HG03064 (cell line): ENCODE data around the gene MED23.
"Not testable (repeated sequence)": the region's sequence is repeated elsewhere in the genome, so short reads cannot be mapped to it uniquely, and the experiment has no call there.

Experiments
- ATAC-seq: cut with Tn5 transposase; IDR thresholded peaks from one replicate; pipeline ENCODE4 v1.9.1; 2021; ENCODE audit warnings: low read depth; ENCODE audit not compliant: unreplicated experiment

The MED23 gene

GRCh38 chr6:131574686-131575085, 53.4 kb downstream of the MED23 start:
- no peak for ATAC-seq

GRCh38 chr6:131574133-131574532, 53.9 kb downstream of the MED23 start:
- ATAC-seq: no peak

DNA sequence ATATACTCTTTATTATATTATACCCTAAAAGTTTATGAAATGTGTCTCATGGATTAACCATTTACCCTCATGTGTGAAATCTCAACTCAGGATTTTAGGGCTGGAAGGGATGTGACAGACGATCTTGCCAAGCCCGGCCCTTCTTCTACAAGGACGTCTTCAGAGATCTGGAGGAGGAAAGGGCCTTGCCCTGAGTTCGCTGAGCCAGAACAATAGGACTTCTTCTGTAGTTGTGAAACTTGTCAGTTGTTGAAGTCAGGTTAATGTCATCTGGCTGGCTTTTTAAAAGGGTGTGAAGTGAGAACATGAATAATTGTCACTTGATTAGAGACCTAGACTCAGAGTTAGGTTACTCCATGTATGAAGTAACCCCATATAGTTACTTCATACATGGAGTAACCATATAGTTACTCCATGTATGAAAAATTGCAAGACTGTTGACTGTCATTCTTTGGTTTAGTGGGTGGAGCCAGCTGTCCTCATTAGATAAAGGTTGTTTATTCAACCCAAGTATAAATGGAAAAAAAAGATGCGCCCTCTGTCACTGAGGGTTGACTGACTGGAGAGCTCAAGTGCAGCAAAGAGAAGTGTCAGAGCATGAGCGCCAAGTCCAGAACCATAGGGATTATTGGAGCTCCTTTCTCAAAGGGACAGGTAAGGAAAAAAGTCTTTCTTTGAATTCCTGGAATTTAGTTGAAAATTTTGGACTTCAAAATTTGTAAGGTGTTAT, 55.2 kb downstream of the MED23 start, which contains the start of gene ARG1:
ARG1 (plus strand) TSS at position 541 of the 730 bp plus-strand sequence; CDS start at position 598, 57 bp downstream.
- ATAC-seq: no peak

- no peak for ATAC-seq
Observed at GRCh38 chr6:131568726-131569125, 59.3 kb downstream of the MED23 start.

- ATAC-seq: no peak
Observed at GRCh38 chr6:131565056-131565455, 63.0 kb downstream of the MED23 start.

DNA sequence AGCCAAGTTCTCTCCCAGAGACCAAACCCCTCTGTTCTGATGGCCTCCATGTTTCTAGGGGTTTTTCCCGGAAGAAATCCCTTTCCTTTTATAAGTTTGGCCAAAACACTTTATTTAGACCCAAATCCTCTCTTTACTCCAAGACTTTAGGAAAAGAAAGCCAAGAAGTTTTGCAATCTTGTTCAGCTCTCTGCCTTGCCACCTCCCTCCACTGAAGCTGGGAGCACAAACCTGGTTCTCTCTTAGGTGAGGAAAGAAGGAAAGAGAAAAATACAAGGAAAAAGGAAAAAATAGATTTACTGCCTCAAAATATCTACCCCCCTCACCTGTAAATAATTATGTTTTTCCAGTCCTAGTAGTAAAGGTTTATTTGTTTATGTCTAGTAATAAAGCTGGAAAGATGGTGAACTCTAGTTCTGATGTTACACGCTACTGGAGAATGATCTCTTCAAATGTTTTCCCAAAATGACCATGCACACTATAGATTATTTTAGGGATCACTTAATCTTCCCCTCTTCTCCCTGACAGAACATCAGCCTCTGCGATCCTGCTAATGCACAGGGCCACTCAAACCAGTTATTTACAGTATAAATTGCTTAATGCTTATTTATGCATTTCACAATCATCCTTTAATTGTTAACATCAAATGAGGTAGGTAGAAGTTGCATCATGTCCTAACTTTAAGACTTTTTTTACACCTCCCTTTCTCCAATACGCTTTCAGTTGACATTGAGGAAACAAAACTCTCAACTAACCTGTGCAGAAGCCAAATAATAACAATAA, 65.9 kb downstream of the MED23 start:
- ATAC-seq: no peak

- ATAC-seq: no peak
Observed at GRCh38 chr6:131558922-131559321, 69.1 kb downstream of the MED23 start.

GRCh38 chr6:131555992-131556391, 72.0 kb downstream of the MED23 start:
- no peak for ATAC-seq

GRCh38 chr6:131552572-131552971, 75.5 kb downstream of the MED23 start:
- no peak for ATAC-seq

GRCh38 chr6:131551902-131552301, 76.1 kb downstream of the MED23 start:
- no peak for ATAC-seq

- no peak for ATAC-seq
Observed at GRCh38 chr6:131549811-131550210, 78.2 kb downstream of the MED23 start.

DNA sequence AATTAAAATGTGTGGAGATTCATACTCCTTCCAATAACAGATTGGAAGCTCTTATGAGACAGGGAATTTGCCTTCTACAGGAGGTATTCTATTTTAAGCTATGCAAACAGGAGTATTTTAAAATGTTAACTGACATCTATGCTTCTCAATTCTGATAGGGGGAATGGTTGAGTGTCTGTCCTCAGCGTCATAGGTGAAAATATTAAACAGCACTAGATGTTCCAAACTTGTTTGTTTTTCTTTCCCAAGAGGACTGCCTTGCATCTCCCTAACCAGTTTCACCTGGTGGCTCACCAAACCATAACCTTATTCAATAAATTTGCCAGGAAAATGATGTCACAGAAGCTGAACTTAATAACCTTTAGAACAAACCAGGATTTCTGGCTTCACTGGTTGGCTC, 79.6 kb downstream of the MED23 start:
- ATAC-seq: no peak

GRCh38 chr6:131547488-131547887, 80.6 kb downstream of the MED23 start:
- no peak for ATAC-seq

GRCh38 chr6:131545317-131545716, 82.7 kb downstream of the MED23 start:
- no peak for ATAC-seq

- not testable (repeated sequence) for ATAC-seq
Observed at GRCh38 chr6:131538615-131539014, 89.4 kb downstream of the MED23 start.

- ATAC-seq: no peak
Observed at GRCh38 chr6:131532580-131533039, 95.4 kb downstream of the MED23 start.

DNA sequence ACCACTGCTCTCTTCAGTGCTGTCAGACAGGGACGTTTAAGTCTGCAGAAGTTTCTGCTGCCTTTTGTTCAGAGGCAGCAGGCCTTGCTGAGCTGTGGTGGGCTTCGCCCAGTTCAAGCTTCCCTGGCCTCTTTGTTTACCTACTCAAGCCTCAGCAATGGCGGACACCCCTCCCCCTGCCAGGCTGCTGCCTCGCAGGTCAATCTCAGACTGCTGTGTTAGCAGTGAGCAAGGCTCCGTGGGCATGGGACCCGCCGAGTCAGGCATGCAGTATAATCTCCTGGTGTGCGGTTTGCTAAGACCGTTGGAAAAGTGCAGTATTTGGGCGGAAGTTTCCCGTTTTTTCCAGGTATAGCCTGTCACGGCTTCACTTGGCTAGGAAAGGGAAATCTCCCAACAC, 96.4 kb downstream of the MED23 start:
- ATAC-seq: not testable (repeated sequence)

DNA sequence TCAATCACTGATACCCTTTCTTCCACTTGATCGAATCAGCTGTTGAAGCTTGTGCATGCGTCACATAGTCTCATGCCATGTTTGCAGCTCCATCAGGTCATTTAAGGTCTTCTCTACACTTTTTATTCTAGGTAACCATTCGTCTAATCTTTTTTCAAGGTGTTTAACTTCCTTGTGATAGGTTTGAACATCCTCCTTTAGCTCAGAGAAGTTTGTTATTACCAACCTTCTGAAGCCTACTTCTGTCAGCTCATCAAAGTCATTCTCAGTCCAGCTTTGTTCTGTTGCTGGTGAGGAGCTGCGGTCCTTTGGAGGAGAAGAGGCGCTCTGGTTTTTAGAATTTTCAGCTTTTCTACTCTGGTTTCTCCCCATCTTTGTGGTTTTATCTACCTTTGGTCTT, 97.1 kb downstream of the MED23 start:
- not testable (repeated sequence) for ATAC-seq

GRCh38 chr6:131524695-131525336, 103.2 kb downstream of the MED23 start:
- no peak for ATAC-seq

- no peak for ATAC-seq
Observed at GRCh38 chr6:131523988-131524673, 103.9 kb downstream of the MED23 start.
